HG03139 (cell line): ENCODE data around the gene PARP9.

Experiments used
- ATAC-seq: cut with Tn5 transposase; IDR thresholded peaks from one replicate; pipeline ENCODE4 v1.9.1; 2021; ENCODE audit not compliant: unreplicated experiment

The PARP9 gene

DNA sequence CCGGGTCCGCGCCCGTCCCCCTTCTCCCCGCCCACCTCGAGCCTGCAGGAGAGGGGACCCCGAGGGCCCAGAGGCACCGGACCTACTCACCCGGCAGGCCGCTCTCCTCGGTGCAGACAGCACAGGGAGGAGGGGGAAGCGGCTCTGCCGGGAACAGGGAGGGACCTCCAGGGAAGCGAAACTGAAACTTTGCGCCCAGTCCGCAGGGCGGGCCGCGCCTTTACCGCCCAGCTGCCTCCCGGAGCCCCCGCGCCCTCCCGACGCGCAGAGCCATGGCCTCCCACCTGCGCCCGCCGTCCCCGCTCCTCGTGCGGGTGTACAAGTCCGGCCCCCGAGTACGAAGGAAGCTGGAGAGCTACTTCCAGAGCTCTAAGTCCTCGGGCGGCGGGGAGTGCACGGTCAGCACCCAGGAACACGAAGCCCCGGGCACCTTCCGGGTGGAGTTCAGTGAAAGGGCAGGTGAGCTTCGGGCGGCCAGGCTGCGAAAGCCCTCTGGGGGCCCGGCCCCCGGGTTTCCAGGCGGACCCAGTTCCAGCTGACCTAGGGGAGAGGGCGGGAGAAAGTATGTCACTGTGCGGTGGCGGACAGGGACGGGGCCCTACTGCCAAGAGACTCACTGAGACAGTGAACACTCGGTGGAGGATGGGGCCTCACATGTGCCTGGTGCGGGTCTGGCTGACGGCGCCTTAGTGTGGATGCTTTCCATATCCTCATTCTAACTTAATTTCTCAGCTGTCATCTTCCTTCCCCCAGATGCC lies at the start of gene PARP9, which contains the start of gene DTX3L:
Gene PARP9, minus strand, starts transcription at position 146 of the 758 bp plus-strand sequence. CDS start 4,680 bp downstream, outside the sequence.
Gene DTX3L, plus strand, starts transcription at position 184 of the 758 bp plus-strand sequence. Its CDS starts 89 bp downstream, at position 273.
- peak; percentile 72 for ATAC-seq

DNA sequence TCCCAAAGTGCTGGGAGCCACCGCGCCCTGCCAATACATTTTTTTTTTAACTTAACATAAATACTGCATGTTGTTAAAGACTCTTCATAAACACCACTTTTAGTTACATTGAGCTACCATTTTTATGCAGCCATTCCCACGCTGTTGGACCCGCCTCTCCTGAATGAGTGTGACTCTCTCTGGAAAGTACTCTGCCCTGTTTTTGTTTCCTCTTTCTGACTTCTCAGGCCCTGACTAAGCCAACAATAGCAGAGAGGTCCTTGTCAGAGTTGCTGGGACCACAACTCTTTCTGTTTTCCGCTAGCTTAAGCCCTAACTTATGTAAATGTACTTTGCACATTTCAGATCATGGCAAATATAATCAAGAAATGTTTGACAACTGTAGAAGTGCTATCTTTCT lies 48.6 kb upstream of the PARP9 start:
- ATAC-seq = no peak

DNA sequence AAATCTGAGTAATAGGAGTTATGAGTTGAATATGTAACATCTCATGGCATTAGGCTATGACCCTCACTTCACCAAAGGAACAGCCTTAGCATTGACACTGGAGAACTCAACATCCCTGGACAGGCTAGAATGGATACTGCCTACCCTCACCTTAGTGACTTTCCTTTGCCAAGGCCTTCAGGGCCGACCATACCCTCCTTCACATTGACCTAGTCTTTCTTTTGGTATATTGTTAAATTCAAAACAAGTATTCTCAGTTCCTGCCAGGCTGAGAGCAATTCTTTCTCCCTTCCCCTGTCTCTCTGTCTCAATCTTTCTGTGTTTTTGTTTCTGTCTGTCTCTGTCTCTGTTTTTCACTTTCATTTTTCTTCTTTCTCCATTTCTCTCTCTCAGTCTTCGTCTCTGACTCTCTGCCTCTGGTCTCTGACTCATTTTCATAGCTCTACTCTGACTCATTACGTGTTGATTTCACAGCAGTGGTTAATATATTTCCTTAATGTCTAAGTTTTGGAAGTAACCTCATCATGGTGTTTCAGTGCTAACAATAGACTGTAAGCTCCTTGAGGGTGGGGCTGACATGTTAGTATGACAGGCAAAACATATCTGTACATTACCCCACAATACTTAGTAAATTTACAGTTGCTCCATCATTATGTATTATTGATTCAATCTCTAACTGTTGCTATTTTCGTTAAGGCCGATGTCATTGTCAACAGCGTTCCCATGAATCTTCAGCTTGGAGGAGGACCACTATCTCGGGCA lies 45.9 kb upstream of the PARP9 start:
- peak; percentile 94 for ATAC-seq

DNA sequence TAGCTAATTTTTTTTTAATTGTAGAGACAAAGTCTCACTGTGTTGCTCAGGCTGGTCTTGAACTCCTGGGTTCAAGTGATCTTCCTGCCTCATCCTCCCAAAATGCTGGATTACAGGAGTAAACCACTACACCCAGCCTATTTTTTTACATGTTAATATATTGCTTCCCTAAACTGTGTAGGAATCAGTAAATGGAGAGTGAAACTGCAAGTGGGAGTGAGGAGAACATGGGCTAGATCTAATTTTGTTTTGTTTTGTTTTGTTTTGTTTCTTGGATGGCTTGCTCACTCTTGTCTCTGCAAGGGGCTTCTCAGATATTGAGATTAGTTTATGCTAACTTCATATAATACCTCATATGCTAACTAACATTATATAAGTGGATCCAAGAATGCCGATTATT lies 44.8 kb upstream of the PARP9 start:
- ATAC-seq = no peak

DNA sequence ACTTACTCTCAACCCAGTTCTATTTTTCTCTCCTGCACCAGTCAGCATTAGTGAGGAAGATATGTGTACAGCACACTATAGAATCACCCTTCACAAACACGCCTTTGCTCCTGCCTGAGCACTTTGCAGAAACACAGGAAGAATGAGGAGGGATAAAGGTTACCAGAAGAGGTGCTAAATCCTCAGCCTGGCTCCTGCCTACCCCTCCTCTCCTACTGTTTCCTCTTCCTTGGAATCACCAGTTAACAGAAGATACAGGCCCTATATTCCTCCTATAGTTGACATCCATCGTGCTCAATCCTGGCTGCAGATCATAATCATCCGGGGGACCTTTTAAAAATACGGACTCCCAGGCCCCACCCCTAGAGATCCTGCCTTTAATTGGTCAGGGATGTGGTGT lies 42.2 kb upstream of the PARP9 start:
- no peak for ATAC-seq

DNA sequence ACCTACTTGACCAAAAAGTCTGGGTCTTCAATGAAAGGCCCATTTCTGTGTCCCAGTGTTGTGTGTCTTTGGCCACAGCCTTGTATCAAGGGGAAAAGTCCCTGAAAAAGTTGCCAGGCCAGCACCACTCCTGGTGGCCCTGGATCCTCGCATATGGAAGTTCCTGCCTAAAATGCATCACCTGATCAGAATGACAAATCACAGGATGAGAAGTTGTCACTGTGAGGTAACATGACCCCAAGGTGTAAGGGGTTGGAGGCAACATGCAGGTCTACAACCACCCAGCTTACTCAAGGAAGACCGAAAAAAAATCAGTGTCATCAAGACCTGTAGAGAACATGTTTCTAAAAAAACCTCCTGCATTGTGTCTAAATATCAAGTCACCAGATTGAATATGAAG lies 39.0 kb upstream of the PARP9 start:
- ATAC-seq = no peak

DNA sequence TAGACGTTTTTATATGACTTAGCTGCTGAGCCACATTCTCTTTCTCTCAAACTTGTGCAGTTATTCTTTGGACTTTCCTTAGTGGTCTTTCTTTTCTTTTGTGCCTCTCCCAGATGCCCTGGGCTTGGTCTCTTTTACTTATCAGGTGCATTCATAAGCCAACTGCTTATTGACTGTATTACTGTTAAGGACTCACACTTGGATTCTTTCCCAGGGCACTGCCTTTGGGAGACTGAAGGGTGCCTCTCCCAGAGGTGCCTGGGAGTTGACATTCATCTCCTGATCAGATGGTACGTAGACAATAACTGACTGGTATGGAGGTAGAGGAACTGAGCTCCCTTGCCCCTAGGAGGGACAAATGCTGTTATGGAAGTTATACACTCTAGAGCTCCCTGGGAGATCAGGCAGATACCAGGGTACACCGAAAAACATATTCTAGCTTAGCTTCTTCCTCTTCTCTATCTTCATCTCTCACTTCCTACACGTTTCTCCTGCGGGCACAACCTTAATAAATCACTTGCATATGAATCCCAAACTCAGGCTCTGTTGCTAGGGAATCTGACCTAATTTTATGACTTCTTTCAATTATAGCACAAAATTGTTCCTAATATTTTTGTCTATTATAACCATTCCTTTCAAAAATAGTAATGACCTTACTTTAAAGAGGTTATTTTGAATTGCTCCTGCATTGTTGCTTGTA lies 38.1 kb upstream of the PARP9 start:
- ATAC-seq = no peak

DNA sequence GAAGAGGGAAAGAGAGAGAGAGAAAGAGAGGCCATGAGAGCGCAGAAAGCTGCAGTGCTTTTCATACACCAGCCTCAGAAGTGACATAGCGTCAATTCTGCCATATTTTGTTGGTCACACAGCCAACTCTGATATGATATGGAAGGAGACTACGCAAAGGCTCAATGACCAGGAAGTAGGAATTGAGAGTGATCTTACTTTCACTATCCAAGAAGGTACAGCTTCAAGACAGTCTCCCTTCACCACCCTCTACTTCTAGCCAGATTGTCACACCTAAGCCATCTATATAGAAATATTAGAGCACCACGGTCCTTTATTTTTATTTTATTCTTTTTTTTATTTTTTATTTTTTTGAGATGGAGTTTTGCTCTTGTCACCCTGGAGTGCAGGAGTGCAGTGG lies 34.5 kb upstream of the PARP9 start:
- ATAC-seq = no peak

DNA sequence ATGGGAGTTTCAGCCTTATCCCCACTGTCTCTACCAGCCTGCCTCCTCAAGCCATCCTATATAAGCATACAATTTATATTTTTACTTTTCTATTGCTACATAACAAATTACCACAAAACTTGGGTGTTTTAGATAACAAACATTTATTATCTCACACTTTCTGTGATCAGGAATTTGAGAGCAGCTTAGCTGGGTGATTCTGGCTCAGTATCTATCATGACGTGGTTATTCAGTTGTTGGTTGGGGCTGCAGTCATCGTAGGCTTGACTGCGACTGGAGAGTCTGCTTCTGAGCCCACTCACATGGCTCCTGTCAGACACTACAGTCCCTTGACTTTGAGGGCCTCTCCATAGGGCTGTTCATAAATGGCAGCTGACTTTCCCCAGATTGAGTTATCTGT lies 34.1 kb upstream of the PARP9 start:
- ATAC-seq = no peak

DNA sequence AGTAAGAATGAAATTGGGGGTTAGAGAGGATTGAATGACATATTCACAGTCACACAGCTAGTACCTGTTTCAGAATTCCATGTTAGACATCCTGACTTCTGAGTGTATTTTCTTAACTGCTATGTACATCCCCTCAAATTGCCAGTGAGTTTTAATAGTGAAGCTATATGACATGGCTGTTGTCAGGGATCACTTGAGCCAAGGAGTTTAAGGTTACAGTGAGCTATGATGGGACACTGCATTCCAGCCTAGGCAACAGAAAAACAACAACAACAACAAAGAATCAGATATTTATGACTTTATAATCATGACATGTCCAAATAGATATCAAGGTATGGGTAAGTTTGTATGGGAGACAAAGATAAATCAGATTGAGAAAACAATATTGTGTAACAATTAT lies 29.9 kb upstream of the PARP9 start:
- ATAC-seq = no peak

DNA sequence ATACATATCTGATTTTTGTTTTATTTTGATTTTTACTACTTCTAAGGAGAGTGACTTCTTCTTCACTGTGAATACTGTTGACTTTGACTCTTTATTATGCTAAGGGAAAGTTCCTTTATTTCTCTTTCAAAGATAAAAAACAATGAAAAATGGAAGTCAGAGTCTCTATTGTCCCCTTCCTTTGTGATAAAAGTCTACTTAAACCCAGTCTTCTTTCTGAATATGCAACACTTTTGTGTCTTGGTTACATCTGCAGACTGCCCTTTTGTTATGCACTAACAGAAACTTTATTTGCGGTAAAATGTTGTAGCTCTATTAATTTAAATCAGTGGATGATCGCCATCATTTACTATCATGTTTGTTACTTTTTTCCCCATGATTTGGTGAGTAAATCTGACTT lies 26.5 kb upstream of the PARP9 start:
- ATAC-seq = no peak

DNA sequence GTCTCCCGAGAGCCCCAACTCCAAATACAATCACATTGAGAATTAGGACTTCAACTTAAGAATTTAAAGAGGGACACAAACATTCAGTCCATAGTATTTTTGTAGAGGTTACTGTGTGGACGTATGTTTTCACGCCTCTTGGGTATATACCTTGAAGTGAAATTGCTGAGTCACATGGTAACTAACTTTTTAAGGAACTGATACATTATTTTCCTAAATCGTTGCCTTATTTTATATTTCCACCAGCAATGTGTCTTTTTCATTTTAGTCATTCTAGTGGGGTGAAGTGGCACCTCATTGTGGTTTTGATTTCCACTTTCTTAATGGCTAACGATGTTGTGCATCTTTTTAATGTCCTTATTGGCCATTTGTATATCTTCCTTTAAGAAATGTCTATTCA lies 25.2 kb upstream of the PARP9 start:
- no peak for ATAC-seq

DNA sequence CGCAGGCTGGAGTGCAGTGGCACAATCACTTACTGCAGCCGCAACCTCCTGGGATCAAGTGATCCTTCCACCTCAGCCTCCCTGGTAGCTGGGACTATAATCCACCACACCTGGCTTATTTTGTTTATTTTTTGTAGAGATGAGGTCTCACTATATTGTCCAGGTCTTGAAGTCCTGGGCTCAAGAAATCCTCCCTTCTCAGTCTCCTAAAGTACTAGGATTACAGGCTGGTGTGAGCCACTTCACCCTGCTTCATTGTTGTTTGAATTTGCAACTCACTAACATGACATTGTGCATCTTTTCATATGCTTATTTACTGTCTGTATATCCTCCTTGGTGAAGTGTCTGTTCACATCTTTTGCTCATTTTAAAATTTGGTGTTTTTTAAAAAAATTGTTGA lies 23.5 kb upstream of the PARP9 start:
- ATAC-seq = no peak

DNA sequence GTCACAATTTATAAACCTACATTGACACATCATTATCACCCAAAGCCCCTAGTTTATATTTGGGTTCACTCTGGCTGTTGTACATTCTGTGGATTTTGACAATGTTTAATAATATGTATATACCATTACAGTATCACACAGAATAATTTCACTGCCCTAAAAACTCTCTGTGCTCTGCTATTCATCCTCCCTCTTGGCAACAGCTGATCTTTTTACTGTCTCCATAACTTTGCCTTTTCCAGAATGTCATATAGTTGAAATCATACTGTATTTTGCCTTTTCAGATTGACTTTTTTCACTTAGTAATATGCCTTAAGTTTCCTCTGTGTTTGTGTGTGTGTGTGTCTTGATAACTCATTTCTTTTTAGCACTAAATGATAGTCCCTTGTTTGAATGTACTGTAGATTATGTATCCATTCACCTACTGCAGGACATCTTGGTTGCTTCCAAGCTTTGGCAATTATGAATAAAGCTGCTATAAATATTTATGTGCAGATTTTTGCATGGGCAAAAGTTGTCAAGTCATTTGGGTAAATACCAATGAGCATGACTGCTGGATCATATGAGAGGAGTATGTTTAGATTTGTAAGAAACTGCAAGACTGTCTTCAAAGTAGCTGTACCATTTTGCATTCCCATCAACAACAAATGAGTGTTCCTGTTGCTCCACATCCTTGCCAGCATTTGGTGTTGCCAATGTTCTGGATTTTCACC lies 22.8 kb upstream of the PARP9 start:
- ATAC-seq = no peak

DNA sequence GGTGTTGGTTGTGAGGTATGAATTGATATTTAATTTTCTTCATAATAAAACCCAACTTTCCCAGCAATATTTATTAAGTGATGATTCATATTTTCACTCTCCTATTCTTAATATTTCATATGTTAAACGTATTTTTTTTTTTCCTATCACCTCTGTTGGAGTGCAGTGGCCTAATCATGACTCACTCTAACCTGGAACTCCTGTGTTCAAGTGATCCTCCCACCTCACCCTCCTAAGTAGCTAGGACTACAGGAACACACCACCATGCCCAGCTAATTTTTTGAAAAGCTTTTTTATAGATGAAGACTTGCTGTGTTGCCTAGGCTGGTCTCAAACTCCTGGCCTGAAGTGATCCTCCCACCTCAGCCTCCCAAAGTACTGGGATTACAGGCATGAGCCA lies 22.0 kb upstream of the PARP9 start:
- ATAC-seq = no peak

DNA sequence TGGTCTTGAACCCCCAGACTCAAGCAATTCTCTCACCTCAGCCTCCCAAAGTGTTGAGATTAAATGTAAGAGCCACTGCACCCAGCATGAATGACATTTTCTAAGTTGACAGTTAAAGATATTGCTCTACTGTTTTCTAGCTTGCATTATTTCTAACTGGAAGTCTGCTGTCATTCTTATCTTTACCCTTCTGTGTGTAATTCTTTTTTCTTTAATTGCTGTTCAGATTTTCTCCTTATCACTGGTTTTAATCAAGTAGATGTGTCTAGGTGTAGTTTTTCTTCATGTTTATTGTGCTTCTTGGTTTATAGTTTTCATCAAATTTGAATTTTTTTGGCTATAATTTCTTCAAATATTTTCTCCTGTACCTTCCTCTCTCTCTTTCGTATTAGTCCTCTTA lies 18.3 kb upstream of the PARP9 start:
- no peak for ATAC-seq

DNA sequence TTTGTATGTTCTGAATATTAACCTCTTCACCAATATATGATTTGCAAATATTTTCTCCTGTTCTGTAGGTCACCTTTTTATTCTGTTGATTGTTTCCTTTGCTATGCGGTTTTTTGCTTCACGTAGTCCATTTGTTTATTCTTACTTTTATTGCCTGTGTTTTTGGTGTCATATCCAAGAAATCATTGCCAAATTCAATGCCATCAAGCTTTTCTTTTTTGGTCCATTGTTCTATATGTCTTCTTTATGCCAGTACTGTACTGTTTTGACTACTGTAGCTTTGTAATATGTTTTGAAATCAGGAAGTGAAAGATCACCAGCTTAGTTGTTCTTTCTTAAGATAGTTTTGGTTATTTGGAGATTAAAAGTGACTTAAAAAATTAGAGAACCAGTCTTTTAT lies 17.5 kb upstream of the PARP9 start:
- no peak for ATAC-seq

DNA sequence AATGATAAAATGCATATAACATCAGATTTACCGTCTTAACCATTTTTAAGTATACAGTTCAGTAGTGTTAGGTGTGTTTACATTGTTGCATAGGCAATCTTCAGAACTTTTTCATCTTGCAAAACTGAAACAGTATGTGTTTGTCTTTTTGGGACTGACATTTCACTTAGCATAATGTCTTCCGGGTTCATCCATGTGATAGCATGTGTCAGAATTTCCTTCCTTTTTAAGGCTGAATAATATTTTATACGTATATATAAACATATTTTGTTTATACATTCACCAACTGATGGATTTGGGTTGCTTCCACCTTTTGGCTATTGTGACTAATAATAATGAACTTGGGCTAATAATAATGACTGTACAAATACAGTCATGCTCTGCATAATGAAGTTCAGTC lies 16.4 kb upstream of the PARP9 start:
- ATAC-seq = no peak

DNA sequence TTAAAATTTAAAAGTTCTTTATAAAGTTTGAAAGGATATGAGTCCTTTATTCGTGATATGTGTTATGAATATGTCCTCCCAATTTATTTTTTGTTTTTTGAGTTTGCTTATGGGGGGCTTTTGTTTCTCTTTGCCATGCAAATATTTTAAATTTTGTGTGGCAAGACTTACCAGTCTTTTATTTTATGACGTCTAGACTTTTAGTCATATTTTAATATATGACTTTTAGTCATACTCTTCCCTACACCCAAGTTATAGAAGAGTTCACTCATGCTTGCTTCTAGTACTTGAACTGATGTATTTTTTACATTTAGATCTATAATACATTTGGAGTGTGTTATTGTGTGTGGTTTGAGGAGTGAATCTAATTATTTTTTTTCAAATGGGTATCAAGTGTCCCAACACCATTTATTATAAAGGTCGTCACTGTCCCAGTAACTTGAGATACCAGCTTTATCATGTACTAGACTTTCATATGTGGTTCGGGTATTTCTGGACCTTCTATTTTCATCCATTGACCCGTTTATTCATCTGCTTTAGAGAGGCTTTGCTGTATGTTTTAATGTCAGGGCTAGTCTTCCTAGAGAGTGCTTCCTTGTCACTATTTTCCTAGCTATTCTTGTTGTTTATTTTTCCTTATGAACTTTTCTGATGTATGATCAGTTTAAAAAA lies 14.1 kb upstream of the PARP9 start:
- no peak for ATAC-seq

DNA sequence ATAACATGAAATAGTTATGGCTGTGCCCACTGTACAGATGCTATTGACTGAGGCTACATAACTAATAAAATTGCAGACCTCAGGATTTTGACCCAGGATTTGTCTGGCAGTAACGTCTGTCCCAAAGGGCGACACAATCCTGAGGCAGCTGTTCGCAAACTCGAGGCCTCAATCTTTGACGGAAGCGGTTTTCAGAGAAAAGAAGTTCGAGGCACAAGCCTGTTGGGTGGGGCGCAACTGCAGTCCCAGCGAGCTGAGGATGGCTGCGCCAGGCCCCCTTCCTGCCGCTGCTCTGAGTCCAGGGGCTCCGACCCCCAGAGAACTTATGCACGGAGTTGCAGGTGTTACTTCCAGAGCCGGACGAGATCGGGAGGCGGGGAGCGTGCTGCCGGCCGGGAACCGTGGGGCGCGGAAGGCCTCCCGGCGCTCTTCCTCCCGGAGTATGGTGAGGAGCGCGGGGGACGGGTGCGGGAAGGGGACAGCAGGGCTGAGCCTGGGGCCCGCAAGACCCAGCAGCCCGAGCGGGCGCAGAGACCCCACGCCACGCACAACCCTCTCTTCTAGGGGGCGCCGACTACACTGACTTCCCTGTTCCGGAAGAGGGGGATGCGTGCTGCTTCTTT lies 13.4 kb upstream of the PARP9 start, which contains the start of gene PARP15:
Gene PARP15, plus strand, starts transcription at position 242 of the 623 bp plus-strand sequence. Its CDS starts 18 bp downstream, at position 260.
- ATAC-seq = no peak
